H1 (cell line): ENCODE measurements around the gene GLS. TPM values are rescaled to one million over a fixed set of nuclear protein-coding genes. Genes with fewer than 3 reads are reported as not detected.

Experiments
- CBX5 ChIP-seq: fragments of 300-800, 300-1000 bp; sonication (generic); IDR thresholded peaks from 2 replicates; pipeline ENCODE4 v1.7.1; 2016; ENCODE audit warnings: antibody characterized with exemption, low read length, low read depth
- CHD7 ChIP-seq: fragments of 300-600 bp; sonication (generic); IDR thresholded peaks from 2 replicates; pipeline ENCODE4 v1.7.1; 2012; ENCODE audit warnings: low read length, moderate library complexity, mild to moderate bottlenecking, inconsistent platforms; ENCODE audit not compliant: insufficient replicate concordance
- CTBP2 ChIP-seq: IDR thresholded peaks from 2 replicates; pipeline ENCODE4 v1.7.0; 2011; ENCODE audit warnings: borderline replicate concordance, mild to moderate bottlenecking, moderate library complexity, mixed read lengths, low read length; ENCODE audit not compliant: insufficient read depth, insufficient read length
- EP300 ChIP-seq, 2 experiments: IDR thresholded peaks; 1 replicate in 1 of 2; 2 replicates in 1 of 2; pipeline ENCODE4 v1.6.1; 2011 to 2012; ENCODE audit warnings: low read depth in 2 of 2, low read length in 2 of 2, mild to moderate bottlenecking in 2 of 2, borderline replicate concordance in 1 of 2, inconsistent platforms in 1 of 2, moderate library complexity in 1 of 2
- MAFK ChIP-seq: IDR thresholded peaks from 2 replicates; pipeline ENCODE4 v1.6.1; 2012; ENCODE audit warnings: low read depth, mild to moderate bottlenecking, improper control_type of control experiment, low read length
- PHF8 ChIP-seq: fragments of 200-600 bp; sonication (generic); conservative IDR thresholded peaks from 2 replicates; pipeline ENCODE4 v1.7.1; 2012; ENCODE audit warnings: low read depth, mild to moderate bottlenecking, inconsistent platforms, low read length, moderate library complexity
- RAD21 ChIP-seq, 2 experiments: IDR thresholded peaks in 1 of 2; conservative IDR thresholded peaks in 1 of 2; 2 replicates each; pipeline ENCODE4 v1.6.1; 2011; ENCODE audit warnings: low read depth in 2 of 2, low read length in 2 of 2, improper control_type of control experiment in 1 of 2, inconsistent platforms in 1 of 2, mild to moderate bottlenecking in 1 of 2, moderate library complexity in 1 of 2
- RXRA ChIP-seq: IDR thresholded peaks from 2 replicates; pipeline ENCODE4 v1.6.1; 2011; ENCODE audit warnings: low read depth, mild to moderate bottlenecking, low read length, moderate library complexity; ENCODE audit not compliant: insufficient read depth
- SP1 ChIP-seq: IDR thresholded peaks from 2 replicates; pipeline ENCODE4 v1.6.1; 2011; ENCODE audit warnings: low read depth, low read length
- SP2 ChIP-seq: IDR thresholded peaks from 2 replicates; pipeline ENCODE4 v1.6.1; 2012; ENCODE audit warnings: mild to moderate bottlenecking, low read length, inconsistent platforms
- YY1 ChIP-seq: IDR thresholded peaks from 2 replicates; pipeline ENCODE4 v1.6.1; 2011; ENCODE audit warnings: low read depth, mild to moderate bottlenecking, low read length
- polyA plus RNA-seq, 7 experiments: library from polyadenylated mRNA; depleted of rRNA in 3 of 7; stranded (reverse) in 5 of 7; unstranded in 2 of 7; fragments of >200 nt in 5 of 7; fragments of 200-250 nt in 2 of 7; gene quantifications; 1 replicate in 5 of 7; 2 replicates in 1 of 7; 4 replicates in 1 of 7; pipeline versions ENCODE4 v1.2.1 to v1.2.3, GENCODE V29; 2011 to 2013; ENCODE audit warnings: missing spikeins in 2 of 7, mixed read lengths in 2 of 7
- total RNA-seq: library from RNA; stranded (reverse); fragmentation: NEBNext Ultra II Directional; extraction: Animal tissue kit (Norgen Biotek cat#: 25700); gene quantifications from 2 replicates; pipeline ENCODE4 v1.2.1, GENCODE V29; 2021

GLS gene
- total and polyA plus RNA-seq, 2 of the 8 experiments (the other 6 are each of a cell fraction or from before 2014, with no cell fraction given): 15.7 to 89.8 TPM

DNA sequence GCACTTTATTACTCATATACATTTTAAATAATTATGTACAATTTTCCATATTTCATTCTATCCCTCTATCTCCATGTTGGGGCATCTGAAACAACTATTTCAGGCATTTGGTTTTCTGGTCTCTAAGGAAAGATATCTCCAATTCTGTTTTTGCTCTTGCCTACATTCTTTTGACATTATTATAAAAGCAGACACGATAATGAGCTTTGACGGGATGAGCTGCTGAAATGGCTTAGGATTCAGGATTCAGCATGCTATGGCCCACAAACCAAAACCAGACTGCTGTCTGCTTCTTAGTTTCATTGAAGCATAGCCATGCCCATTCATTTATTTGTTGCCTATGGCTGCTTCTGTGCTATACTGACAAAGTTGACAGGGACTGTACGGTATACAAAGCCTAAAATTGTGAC, 42.7 kb upstream of the GLS start (continued):
- TF ChIP-seq CHD7 (no peak), CTBP2 (no peak), PHF8 (no peak), SP1 (no peak), MAFK (no peak), RAD21 (IDR thresholded peaks at IDR 0.05 in 1 of 2, conservative IDR thresholded peaks at IDR 0.05 in 1 of 2; ENCODE audit: low read depth in 2 of 2, low read length in 2 of 2) (no peak), EP300 (IDR thresholded peaks at IDR 0.05; ENCODE audit: borderline replicate concordance in 1 of 2, low read depth in 2 of 2, low read length in 2 of 2) (no peak), SP2 (no peak), RXRA (no peak), CBX5 (no peak), YY1 (no peak)
